OCI-LY7 (cell line): ENCODE results near the gene YTHDF1. TPM values are rescaled to one million over a fixed set of nuclear protein-coding genes. Genes with fewer than 3 reads are reported as not detected.

Experiments used
- BruUV-seq: library from RNA; stranded (reverse); fragments of 400-500 nt; replicated peaks from 2 replicates; lab custom pipeline; 2021; lab: Mats Ljungman, UMichigan
- CTCF ChIA-PET: fragments of 300-600 bp; sonication (Branson Sonifier 250); formaldehyde crosslinking; loops from one replicate; lab custom pipeline; 2022; ENCODE audit warnings: antibody characterized with exemption; ENCODE audit not compliant: unreplicated experiment; lab: Charles Lee
- POLR2A ChIA-PET: fragments of 300-600 bp; sonication (Branson Sonifier 250); formaldehyde crosslinking; loops from one replicate; lab custom pipeline; 2022; ENCODE audit warnings: antibody characterized with exemption; lab: Charles Lee
- DNase-seq: peaks from one replicate; pipeline ENCODE4 v3.0.0-alpha.2; 2015; ENCODE audit warnings: low spot score
- H2AFZ ChIP-seq: fragments of 200-600 bp; sonication (generic), shearing (Covaris generic); 2 replicates; pipeline ENCODE4 v1.6.1; 2014; ENCODE audit warnings: mild to moderate bottlenecking, antibody characterized with exemption, low read length, moderate library complexity
- H3K27ac ChIP-seq: fragments of 200-600 bp; sonication (generic); 2 replicates; pipeline ENCODE4 v1.5.1; 2014; ENCODE audit warnings: mixed run types, low read depth, mild to moderate bottlenecking, moderate library complexity, low read length, inconsistent platforms; ENCODE audit not compliant: poor library complexity, severe bottlenecking
- H3K36me3 ChIP-seq: fragments of 200-600 bp; sonication (generic); 2 replicates; pipeline ENCODE4 v1.6.1; 2014; ENCODE audit warnings: mild to moderate bottlenecking, antibody characterized with exemption, low read length, moderate library complexity, mixed read lengths; ENCODE audit not compliant: insufficient read depth
- H3K4me1 ChIP-seq: fragments of 200-600 bp; sonication (generic); 2 replicates; pipeline ENCODE4 v1.5.1; 2014; ENCODE audit warnings: mild to moderate bottlenecking, low read length; ENCODE audit not compliant: insufficient read depth, poor library complexity, severe bottlenecking
- H3K4me2 ChIP-seq: fragments of 200-600 bp; sonication (generic); 2 replicates; pipeline ENCODE4 v1.6.1; 2014; ENCODE audit warnings: mild to moderate bottlenecking, low read length
- H3K4me3 ChIP-seq: fragments of 200-600 bp; sonication (generic); 2 replicates; pipeline ENCODE4 v1.5.1; 2014; ENCODE audit warnings: mild to moderate bottlenecking, low read depth, low read length; ENCODE audit not compliant: poor library complexity, severe bottlenecking
- H3K79me2 ChIP-seq: fragments of 200-600 bp; sonication (generic); 2 replicates; pipeline ENCODE4 v1.6.1; 2016; ENCODE audit warnings: low read depth, mild to moderate bottlenecking, low read length, moderate library complexity, mixed read lengths; ENCODE audit not compliant: insufficient read depth
- H3K9me2 ChIP-seq: fragments of 200-600 bp; sonication (generic); 2 replicates; pipeline ENCODE4 v1.6.1; 2016; ENCODE audit warnings: mild to moderate bottlenecking, low read length, mixed read lengths; ENCODE audit not compliant: insufficient read depth
- H3K9me3 ChIP-seq: fragments of 200-600 bp; sonication (generic); 2 replicates; pipeline ENCODE4 v1.6.1; 2014; ENCODE audit warnings: mild to moderate bottlenecking, mixed run types, low read length, mixed read lengths
- H4K20me1 ChIP-seq: fragments of 200-600 bp; sonication (generic); 2 replicates; pipeline ENCODE4 v1.6.1; 2014; ENCODE audit warnings: mild to moderate bottlenecking, antibody characterized with exemption, low read length, moderate library complexity, mixed read lengths; ENCODE audit not compliant: insufficient read depth
- CTCF ChIP-seq: fragments of 200-600 bp; sonication (generic); conservative IDR thresholded peaks from 2 replicates; pipeline ENCODE4 v1.5.1; 2014; ENCODE audit warnings: mild to moderate bottlenecking, antibody characterized with exemption, low read length, moderate library complexity, mixed read lengths
- EZH2phosphoT487 ChIP-seq: fragments of 200-600 bp; sonication (generic); IDR thresholded peaks from 2 replicates; pipeline ENCODE4 v1.6.1; 2018; ENCODE audit warnings: low read depth, borderline replicate concordance, mild to moderate bottlenecking, mixed run types, antibody characterized with exemption, low read length, moderate library complexity, mixed read lengths
- intact Hi-C: fragments of 100-400 bp; cut with micrococcal nuclease; formaldehyde crosslinking; loops from one replicate; pipeline ENCODE4 v1.10.0; 2022; ENCODE audit not compliant: unreplicated experiment
- total RNA-seq, 2 experiments: library from RNA; depleted of rRNA in 1 of 2; stranded (reverse); fragments of >200 nt in 1 of 2; shearing (Covaris generic) in 1 of 2; gene quantifications; 2 replicates each; pipeline ENCODE4 v1.2.3, GENCODE V29; 2014 to 2022

The YTHDF1 gene
- total RNA-seq, 2 experiments from 2014 or later: 31.3 to 42.7 TPM

GRCh38 chr20:63254232-63254605 lies 38.3 kb upstream of the YTHDF1 start, which contains the start of gene NKAIN4:
NKAIN4 (minus strand) TSS chr20:63254463; CDS start chr20:63254450, 13 bp downstream.
- CTCF ChIA-PET: no interaction called here
- H3K4me2 ChIP-seq: no peak within 1 kb of the TSS
- intact Hi-C loops: no loop called here

GRCh38 chr20:63253438-63254231 lies 37.7 kb upstream of the YTHDF1 start:
- intact Hi-C loops: no loop called here

More at GRCh38 chr20:63254232-63254605, 38.3 kb upstream of the YTHDF1 start, which contains the start of gene NKAIN4:
- Histone ChIP-seq H3K27ac (no peak within 1 kb of the TSS), H2AFZ (no peak within 1 kb of the TSS), H3K9me2 (no peaks in the 10 kb centered on the region), H3K79me2 (no peaks in the 10 kb centered on the region), H3K36me3 (no peaks in the 10 kb centered on the region), H3K4me1 (no peaks in the 10 kb centered on the region), H3K4me3 (no peak within 1 kb of the TSS), H4K20me1 (no peaks in the 10 kb centered on the region), H3K9me3 (no peaks in the 10 kb centered on the region)
- BruUV-seq: no TSS peak
- DNase-seq: no peak
- TF ChIP-seq EZH2phosphoT487: no peak
- no peak for TF ChIP-seq CTCF
- POLR2A ChIA-PET: no interaction called here

More at GRCh38 chr20:63253438-63254231, 37.7 kb upstream of the YTHDF1 start:
- no peak overlapping the region for H3K4me3 ChIP-seq
- DNase-seq: no peak
- H4K20me1 ChIP-seq: no peaks in the 10 kb centered on the region
- no TSS peak for BruUV-seq
- H3K36me3 ChIP-seq: no peaks in the 10 kb centered on the region
- H3K4me2 ChIP-seq: no peak overlapping the region
- H3K79me2 ChIP-seq: no peaks in the 10 kb centered on the region
- H3K27ac ChIP-seq: no peak overlapping the region
- H2AFZ ChIP-seq: no peak overlapping the region
- H3K9me2 ChIP-seq: no peaks in the 10 kb centered on the region
- POLR2A ChIA-PET: no interaction called here
- H3K4me1 ChIP-seq: no peaks in the 10 kb centered on the region
- no peaks in the 10 kb centered on the region for H3K9me3 ChIP-seq
- CTCF ChIA-PET: no interaction called here
- TF ChIP-seq EZH2phosphoT487: no peak
- no peak for TF ChIP-seq CTCF
